Cardiac fibroblast (primary cell): ENCODE results near the gene POLD3.
"Not testable (repeated sequence)": the region's sequence is repeated elsewhere in the genome, so short reads cannot be mapped to it uniquely, and the experiment has no call there.

ENCODE experiments used
- DNase-seq, 2 donors: peaks; one replicate each; pipeline versions ENCODE4 v3.0.0 to v3.0.0-alpha.2; 2010; ENCODE audit warnings: low read depth in 2 of 2
- H3K4me3 ChIP-seq, 2 donors: replicated peaks in 1 of 2; 1 replicate in 1 of 2; 2 replicates in 1 of 2; pipeline ENCODE4 v1.5.1; 2011; ENCODE audit warnings: low read depth in 2 of 2, low read length in 2 of 2, mild to moderate bottlenecking in 2 of 2, moderate library complexity in 1 of 2
- TF ChIP-seq, protein P1 (sequence below): IDR thresholded peaks from one replicate; pipeline ENCODE4 v1.5.1; 2011; ENCODE audit warnings: low read depth, mild to moderate bottlenecking, low read length, inconsistent platforms

Gene POLD3

DNA sequence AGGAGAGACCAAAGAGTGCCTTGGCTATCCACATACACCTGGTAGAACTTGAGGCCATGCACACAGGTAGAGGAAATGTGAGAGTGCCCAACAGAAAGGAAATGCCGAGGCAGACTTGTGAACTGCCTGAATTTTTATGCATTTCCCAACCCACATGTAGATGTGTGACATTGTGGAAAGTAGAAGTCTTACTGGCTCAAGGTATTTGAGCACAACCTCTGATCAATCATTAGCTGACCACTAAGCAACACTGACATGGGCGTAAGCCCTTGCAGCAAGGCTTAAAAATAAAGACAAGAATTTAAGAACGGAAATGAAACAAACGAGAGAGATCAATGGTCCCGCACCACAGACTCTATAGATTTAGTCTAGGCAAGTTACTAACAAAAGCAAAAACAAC, 62.6 kb downstream of the POLD3 start:
- H3K4me3 ChIP-seq = no peak overlapping the region
- no peak for DNase-seq
- TF ChIP-seq, protein P1, sequence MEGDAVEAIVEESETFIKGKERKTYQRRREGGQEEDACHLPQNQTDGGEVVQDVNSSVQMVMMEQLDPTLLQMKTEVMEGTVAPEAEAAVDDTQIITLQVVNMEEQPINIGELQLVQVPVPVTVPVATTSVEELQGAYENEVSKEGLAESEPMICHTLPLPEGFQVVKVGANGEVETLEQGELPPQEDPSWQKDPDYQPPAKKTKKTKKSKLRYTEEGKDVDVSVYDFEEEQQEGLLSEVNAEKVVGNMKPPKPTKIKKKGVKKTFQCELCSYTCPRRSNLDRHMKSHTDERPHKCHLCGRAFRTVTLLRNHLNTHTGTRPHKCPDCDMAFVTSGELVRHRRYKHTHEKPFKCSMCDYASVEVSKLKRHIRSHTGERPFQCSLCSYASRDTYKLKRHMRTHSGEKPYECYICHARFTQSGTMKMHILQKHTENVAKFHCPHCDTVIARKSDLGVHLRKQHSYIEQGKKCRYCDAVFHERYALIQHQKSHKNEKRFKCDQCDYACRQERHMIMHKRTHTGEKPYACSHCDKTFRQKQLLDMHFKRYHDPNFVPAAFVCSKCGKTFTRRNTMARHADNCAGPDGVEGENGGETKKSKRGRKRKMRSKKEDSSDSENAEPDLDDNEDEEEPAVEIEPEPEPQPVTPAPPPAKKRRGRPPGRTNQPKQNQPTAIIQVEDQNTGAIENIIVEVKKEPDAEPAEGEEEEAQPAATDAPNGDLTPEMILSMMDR = no peak

DNA sequence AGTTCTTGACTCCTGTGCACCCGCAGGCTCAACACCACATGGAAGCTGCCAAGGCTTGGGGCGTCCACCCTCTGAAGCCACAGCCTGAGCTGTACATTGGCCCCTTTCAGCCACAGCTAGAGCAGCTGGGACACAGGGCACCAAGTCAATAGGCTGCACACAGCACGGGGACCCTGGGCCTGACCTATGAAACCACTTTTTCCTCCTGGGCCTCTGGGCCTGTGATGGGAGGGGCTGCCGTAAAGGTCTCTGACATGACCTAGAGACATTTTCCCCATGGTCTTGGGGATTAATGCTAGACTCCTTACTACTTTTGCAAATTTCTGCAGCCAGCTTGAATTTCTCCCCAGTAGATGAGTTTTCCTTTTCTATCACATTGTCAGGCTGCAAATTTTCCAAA, 66.7 kb downstream of the POLD3 start:
- not testable (repeated sequence) for H3K4me3 ChIP-seq, DNase-seq

DNA sequence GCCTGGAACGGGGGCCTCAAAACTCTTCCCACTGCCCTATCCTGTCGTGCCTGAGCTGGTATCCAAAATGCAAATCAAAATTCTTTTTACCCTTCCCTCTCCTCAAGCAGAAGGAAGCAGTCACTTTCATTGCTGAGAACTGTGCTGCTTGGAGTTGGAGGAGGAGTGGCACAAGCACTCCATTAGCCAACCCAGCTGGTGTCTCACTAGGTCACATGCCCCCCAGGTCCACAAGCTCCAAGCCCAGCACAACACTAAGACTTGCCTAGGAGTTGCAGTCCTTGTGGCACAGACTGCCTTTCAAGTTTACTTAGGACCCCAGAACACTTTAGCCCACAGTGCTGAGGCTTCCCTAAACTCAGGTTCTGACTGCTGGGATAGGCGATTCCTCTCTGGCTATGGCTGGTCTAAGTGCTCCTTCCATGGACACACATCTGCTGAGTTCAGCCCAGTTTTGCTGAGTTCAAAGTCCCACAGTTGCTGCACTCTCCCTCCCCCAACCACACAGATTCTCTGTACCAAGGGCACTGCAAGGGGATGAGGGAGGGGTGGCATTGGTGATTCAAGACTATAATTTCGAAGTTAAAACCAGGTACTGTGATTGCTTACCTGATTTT, 70.2 kb downstream of the POLD3 start:
- TF ChIP-seq, protein P1 = no peak
- no peak for DNase-seq
- H3K4me3 ChIP-seq = no peak overlapping the region

DNA sequence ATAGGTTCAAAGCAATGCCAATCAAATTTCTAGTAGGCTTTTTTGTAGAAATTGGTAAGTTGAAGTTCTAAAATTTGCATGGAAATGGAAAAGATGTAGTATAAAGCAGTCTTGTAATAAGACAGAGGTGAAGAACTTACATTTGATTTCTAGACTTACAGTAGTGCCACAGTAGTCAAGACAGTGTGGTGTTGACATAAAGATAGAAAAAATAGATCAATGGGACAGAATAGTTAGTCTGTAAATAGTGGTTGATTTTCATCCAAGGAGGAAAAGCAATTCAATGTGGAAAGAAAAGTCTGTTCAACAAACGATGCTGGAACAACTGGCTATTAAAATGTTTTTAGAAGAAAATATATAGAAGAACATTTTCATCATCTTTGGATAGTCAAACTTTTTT, 70.9 kb downstream of the POLD3 start:
- TF ChIP-seq, protein P1 = no peak
- H3K4me3 ChIP-seq = no peak overlapping the region
- no peak for DNase-seq

DNA sequence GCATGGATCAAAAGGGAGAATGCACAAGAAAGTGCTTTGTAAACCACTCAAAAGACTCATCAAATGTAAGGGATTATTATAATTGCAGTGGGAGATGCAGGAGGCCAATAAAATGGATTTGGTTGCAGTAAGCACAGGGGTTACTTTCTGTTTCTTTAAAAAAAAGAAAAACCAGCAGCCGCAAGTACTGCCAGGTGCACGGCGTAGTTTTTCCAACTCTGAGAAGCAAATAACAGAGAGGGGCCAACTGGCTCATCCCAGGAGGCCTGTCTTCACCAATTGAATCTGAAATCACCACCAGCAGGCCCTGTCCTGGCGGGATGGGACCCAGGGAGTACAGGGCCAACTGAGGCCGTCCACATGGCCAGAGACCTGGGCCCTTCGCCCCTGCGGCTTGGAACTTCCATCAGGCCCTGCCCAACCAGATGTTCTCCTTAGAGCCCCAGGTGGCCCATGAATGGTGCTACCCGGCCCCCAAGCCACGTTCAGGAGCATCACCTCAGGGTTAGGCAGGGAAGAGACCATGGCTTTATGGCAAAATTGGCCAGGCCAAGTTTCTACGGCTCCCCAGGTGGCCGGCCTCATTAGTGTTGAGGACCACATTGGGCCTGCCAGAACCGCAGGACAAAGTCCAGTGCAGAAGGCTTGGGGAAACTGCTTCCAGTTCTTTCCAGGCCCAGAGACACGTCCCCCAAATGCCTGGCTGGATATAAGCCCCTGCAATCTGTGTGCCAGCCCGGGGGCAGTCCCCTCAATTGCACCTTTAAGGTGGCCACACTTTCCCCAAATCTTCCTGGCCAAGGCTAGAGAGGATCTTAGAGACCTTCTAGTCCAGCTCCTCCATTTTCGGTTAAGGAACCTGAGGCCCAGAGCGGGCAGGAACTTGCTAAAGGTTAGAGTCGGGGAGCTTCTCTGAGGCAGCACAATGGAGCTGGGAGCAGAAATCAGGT, 77.1 kb downstream of the POLD3 start:
- H3K4me3 ChIP-seq = no peak overlapping the region
- TF ChIP-seq, protein P1 = no peak
- DNase-seq = no peak

DNA sequence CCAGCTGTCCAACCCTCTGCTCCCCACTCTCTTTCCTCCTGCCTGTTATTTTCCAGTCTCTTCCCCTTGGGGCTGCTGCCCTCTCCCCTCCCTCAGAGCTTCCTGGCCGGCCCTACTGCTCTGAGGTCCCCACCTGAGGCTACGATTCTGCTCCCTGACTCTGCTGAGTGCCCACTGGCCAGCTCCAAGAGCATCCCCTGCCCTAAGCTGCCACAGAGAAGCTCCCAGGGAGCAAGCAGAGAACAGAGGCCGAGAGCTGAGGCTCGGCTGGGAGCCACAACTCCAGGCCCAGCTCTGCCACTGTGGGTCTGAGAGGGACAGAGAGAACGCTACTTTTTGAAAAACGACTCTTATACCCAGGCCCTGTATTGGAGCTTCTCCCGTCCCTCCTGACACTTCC, 77.8 kb downstream of the POLD3 start:
- H3K4me3 ChIP-seq = no peak overlapping the region
- TF ChIP-seq, protein P1 = no peak
- no peak for DNase-seq

DNA sequence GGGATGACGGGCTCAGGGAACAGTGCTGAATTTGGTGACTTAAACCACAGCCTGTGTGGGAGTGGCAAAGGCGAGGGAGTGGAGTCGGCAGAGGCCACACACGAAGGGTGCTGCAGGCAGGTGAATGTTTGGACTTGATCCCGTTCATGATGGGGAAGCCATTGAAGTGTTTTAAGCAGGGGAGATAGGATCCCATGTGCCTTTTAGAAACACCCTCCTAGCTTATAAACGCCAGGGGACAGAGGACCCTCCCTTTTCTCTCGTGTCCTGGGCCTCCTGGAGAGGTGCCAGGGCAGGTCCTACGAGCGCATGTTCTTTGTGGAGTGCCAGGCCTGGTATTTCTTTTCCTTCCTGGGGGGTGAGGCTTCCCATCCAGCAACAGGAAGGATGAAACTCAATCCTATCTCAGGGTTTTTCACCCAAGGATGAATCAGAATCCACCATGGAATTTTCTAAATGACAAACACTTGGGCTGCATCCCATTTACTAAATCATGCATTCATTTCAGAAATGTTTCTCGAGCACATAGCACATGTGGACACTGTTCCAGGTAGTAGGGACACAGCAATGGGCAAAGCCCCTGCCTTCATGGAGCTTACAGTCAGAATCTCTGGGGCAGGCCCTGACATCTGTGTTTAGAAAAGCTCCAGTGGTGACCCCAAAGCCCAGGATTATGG, 79.3 kb downstream of the POLD3 start:
- peak; percentile 67 to 70 for DNase-seq
- no peak overlapping the region for H3K4me3 ChIP-seq
- TF ChIP-seq, protein P1 = no peak
